HepG2 (cell line): ENCODE data around the gene PMM2. TPM values are rescaled to one million over a fixed set of nuclear protein-coding genes. Genes with fewer than 3 reads are reported as not detected.

Experiments used
- BORCS8-MEF2B ChIP-seq: sonication (generic); formaldehyde crosslinking; IDR thresholded peaks from 2 replicates; pipeline ENCODE4 v1.8.0; 2022; ENCODE audit warnings: mild to moderate bottlenecking, missing genetic modification reagents
- DNMT3B ChIP-seq: conservative IDR thresholded peaks from 2 replicates; pipeline ENCODE4 v1.6.1; 2016; ENCODE audit warnings: missing biosample characterization, control low read depth
- HCFC1 ChIP-seq: fragments of 150-350 bp; IDR thresholded peaks from 2 replicates; pipeline ENCODE4 v1.6.1; 2014; ENCODE audit warnings: low read depth, low read length
- KDM6A ChIP-seq: IDR thresholded peaks from 2 replicates; pipeline ENCODE4 v1.6.1; 2016; ENCODE audit warnings: low read depth
- MXI1 ChIP-seq: IDR thresholded peaks from 3 replicates; pipeline ENCODE4 v1.6.1; 2012; ENCODE audit warnings: low read depth, low read length, inconsistent platforms, borderline replicate concordance
- POGZ ChIP-seq: sonication (generic); formaldehyde crosslinking; IDR thresholded peaks from 2 replicates; pipeline ENCODE4 v1.4.0; 2020; ENCODE audit warnings: mild to moderate bottlenecking, missing genetic modification reagents
- WIZ ChIP-seq: sonication (generic); formaldehyde crosslinking; IDR thresholded peaks from 2 replicates; pipeline ENCODE4 v1.5.1; 2020; ENCODE audit warnings: mild to moderate bottlenecking, missing genetic modification reagents
- ZBTB8A ChIP-seq: sonication (generic); formaldehyde crosslinking; IDR thresholded peaks from 2 replicates; pipeline ENCODE4 v1.4.0; 2020; ENCODE audit warnings: mild to moderate bottlenecking, low read depth, missing genetic modification reagents, borderline replicate concordance
- ZNF24 ChIP-seq: fragments of 450-650 bp; IDR thresholded peaks from 2 replicates; pipeline ENCODE4 v1.6.1; 2017; ENCODE audit warnings: antibody characterized with exemption, mild to moderate bottlenecking
- ZNF510 ChIP-seq: sonication (generic); formaldehyde crosslinking; IDR thresholded peaks from 2 replicates; pipeline ENCODE4 v1.4.0; 2020; ENCODE audit warnings: low read depth, mild to moderate bottlenecking, missing genetic modification reagents
- ZNF703 ChIP-seq: sonication (generic); formaldehyde crosslinking; IDR thresholded peaks from 2 replicates; pipeline ENCODE4 v1.5.1; 2020; ENCODE audit warnings: missing genetic modification reagents, mild to moderate bottlenecking, moderate library complexity, borderline replicate concordance
- polyA plus RNA-seq, 8 experiments: library from polyadenylated mRNA; depleted of rRNA in 3 of 8; stranded (reverse) in 7 of 8; unstranded in 1 of 8; fragments of >200 nt; fragmentation: Illumina TruSeq in 4 of 8; extraction: Trizol in 4 of 8; gene quantifications; 2 replicates each; pipeline versions ENCODE4 v1.2.1 to v1.2.3, GENCODE V29; 2011 to 2016; ENCODE audit warnings: low read depth in 4 of 8, missing spikeins in 1 of 8, mixed read lengths in 1 of 8; ENCODE audit not compliant: insufficient read depth in 1 of 8
- total RNA-seq, 5 experiments: library from RNA; depleted of rRNA; stranded (reverse); fragments of >200 nt; fragmentation: Illumina TruSeq; extraction: Trizol; gene quantifications; 2 replicates each; pipeline ENCODE4 v1.2.3, GENCODE V29; 2016; ENCODE audit warnings: low read depth in 1 of 5
- TF ChIP-seq, protein P1 (sequence below): sonication (generic); formaldehyde crosslinking; IDR thresholded peaks from 2 replicates; pipeline ENCODE4 v1.4.0; 2020; ENCODE audit warnings: missing genetic modification reagents, borderline replicate concordance
- TF ChIP-seq, protein P2 (sequence below): sonication (generic); formaldehyde crosslinking; IDR thresholded peaks from 2 replicates; pipeline ENCODE4 v1.4.0; 2020; ENCODE audit warnings: missing genetic modification reagents
- TF ChIP-seq, protein P3 (sequence below): sonication (generic); formaldehyde crosslinking; IDR thresholded peaks from 2 replicates; pipeline ENCODE4 v1.4.0; 2020; ENCODE audit warnings: missing genetic modification reagents, low read depth, mild to moderate bottlenecking, borderline replicate concordance
- TF ChIP-seq, protein P4 (sequence below): sonication (generic); formaldehyde crosslinking; IDR thresholded peaks from 2 replicates; pipeline ENCODE4 v1.4.0; 2020; ENCODE audit warnings: mild to moderate bottlenecking, missing genetic modification reagents
- TF ChIP-seq, protein P5 (sequence below): sonication (generic); formaldehyde crosslinking; IDR thresholded peaks from 2 replicates; pipeline ENCODE4 v1.5.0; 2020; ENCODE audit warnings: mild to moderate bottlenecking, missing genetic modification reagents
- TF ChIP-seq, protein P6 (sequence below): sonication (generic); formaldehyde crosslinking; IDR thresholded peaks from 2 replicates; pipeline ENCODE4 v1.4.0; 2020; ENCODE audit warnings: mild to moderate bottlenecking, missing genetic modification reagents
- TF ChIP-seq, protein P7 (sequence below): sonication (generic); formaldehyde crosslinking; IDR thresholded peaks from 2 replicates; pipeline ENCODE4 v1.4.0; 2020; ENCODE audit warnings: missing genetic modification reagents, mild to moderate bottlenecking, borderline replicate concordance

Gene PMM2
- total and polyA plus RNA-seq, 2 of the 13 experiments (the other 11 are each of a cell fraction or from before 2014, with no cell fraction given), result 52.2 to 93.7 TPM

DNA sequence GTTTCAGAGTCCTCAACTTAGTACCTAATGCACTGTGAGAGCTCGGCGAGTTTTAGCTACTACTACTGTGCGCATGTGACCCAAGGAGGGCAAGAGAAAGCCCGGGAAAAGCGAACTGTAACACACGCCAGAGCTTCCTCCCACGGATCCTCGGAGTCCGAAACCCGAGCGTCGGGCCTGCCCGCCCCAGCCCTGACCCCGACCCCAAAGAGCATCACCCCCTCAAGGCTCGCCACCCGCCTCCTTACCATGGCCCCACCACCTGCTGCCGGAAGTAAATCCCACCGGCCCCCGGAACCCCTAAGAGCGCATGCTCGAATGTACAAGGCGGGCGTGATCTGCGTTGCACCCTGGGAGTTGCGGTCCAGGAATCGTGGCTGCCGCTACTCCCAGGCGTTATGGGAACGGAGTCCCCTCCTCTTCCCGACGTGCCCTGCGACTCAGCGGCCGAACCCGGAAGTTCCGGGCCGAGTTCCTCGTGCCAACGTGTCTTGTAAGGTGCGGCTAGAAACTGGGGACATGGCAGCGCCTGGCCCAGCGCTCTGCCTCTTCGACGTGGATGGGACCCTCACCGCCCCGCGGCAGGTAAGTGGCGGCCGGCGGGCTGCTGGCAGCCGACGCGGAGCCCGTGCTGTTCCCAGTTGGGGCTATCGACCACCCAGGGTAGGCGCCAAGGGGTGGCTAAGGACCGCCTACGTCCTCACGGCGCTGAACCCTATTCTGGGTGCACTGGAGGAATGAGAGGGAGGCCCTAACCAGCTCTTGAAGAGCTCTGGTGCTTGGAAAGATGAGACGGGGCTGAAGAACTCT lies at the start of gene PMM2, which contains the start of gene TMEM186 (continued):
- TF ChIP-seq, protein P1, sequence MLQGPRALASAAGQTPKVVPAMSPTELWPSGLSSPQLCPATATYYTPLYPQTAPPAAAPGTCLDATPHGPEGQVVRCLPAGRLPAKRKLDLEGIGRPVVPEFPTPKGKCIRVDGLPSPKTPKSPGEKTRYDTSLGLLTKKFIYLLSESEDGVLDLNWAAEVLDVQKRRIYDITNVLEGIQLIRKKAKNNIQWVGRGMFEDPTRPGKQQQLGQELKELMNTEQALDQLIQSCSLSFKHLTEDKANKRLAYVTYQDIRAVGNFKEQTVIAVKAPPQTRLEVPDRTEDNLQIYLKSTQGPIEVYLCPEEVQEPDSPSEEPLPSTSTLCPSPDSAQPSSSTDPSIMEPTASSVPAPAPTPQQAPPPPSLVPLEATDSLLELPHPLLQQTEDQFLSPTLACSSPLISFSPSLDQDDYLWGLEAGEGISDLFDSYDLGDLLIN, result peak; percentile 96
- TF ChIP-seq ZNF24 (peak; percentile 62), BORCS8-MEF2B (CRISPR knock-in tag) (peak; percentile 99), WIZ (CRISPR knock-in tag) (peak; percentile 72), MXI1 (peak; percentile 100), POGZ (CRISPR knock-in tag) (peak; percentile 94), HCFC1 (peak; percentile 92), ZBTB8A (CRISPR knock-in tag) (peak; percentile 71; the same call in 1 of the 2 replicates), ZNF703 (CRISPR knock-in tag) (no peak; the same call in 1 of the 2 replicates), ZNF510 (CRISPR knock-in tag) (no peak; the same call in 1 of the 2 replicates), DNMT3B (CRISPR knock-in tag) (peak; percentile 97), KDM6A (CRISPR knock-in tag) (no peak)
- TF ChIP-seq, protein P2, sequence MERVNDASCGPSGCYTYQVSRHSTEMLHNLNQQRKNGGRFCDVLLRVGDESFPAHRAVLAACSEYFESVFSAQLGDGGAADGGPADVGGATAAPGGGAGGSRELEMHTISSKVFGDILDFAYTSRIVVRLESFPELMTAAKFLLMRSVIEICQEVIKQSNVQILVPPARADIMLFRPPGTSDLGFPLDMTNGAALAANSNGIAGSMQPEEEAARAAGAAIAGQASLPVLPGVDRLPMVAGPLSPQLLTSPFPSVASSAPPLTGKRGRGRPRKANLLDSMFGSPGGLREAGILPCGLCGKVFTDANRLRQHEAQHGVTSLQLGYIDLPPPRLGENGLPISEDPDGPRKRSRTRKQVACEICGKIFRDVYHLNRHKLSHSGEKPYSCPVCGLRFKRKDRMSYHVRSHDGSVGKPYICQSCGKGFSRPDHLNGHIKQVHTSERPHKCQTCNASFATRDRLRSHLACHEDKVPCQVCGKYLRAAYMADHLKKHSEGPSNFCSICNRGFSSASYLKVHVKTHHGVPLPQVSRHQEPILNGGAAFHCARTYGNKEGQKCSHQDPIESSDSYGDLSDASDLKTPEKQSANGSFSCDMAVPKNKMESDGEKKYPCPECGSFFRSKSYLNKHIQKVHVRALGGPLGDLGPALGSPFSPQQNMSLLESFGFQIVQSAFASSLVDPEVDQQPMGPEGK (CRISPR knock-in tag), result peak; percentile 96
- TF ChIP-seq, protein P3, sequence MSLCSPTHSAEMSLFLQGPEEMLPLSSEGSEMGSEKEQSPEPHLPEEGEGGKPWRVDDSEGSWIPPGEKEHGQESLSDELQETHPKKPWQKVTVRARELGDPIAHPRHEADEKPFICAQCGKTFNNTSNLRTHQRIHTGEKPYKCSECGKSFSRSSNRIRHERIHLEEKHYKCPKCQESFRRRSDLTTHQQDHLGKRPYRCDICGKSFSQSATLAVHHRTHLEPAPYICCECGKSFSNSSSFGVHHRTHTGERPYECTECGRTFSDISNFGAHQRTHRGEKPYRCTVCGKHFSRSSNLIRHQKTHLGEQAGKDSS (CRISPR knock-in tag), result peak; percentile 88; the same call in 1 of the 2 replicates
- TF ChIP-seq, protein P4, sequence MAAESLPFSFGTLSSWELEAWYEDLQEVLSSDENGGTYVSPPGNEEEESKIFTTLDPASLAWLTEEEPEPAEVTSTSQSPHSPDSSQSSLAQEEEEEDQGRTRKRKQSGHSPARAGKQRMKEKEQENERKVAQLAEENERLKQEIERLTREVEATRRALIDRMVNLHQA (CRISPR knock-in tag), result no peak
- TF ChIP-seq, protein P5, sequence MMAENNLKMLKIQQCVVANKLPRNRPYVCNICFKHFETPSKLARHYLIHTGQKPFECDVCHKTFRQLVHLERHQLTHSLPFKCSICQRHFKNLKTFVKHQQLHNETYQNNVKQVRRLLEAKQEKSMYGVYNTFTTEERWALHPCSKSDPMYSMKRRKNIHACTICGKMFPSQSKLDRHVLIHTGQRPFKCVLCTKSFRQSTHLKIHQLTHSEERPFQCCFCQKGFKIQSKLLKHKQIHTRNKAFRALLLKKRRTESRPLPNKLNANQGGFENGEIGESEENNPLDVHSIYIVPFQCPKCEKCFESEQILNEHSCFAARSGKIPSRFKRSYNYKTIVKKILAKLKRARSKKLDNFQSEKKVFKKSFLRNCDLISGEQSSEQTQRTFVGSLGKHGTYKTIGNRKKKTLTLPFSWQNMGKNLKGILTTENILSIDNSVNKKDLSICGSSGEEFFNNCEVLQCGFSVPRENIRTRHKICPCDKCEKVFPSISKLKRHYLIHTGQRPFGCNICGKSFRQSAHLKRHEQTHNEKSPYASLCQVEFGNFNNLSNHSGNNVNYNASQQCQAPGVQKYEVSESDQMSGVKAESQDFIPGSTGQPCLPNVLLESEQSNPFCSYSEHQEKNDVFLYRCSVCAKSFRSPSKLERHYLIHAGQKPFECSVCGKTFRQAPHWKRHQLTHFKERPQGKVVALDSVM (CRISPR knock-in tag), result peak; percentile 73
- TF ChIP-seq, protein P6, sequence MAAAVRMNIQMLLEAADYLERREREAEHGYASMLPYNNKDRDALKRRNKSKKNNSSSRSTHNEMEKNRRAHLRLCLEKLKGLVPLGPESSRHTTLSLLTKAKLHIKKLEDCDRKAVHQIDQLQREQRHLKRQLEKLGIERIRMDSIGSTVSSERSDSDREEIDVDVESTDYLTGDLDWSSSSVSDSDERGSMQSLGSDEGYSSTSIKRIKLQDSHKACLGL (CRISPR knock-in tag), result peak; percentile 100
- TF ChIP-seq, protein P7, sequence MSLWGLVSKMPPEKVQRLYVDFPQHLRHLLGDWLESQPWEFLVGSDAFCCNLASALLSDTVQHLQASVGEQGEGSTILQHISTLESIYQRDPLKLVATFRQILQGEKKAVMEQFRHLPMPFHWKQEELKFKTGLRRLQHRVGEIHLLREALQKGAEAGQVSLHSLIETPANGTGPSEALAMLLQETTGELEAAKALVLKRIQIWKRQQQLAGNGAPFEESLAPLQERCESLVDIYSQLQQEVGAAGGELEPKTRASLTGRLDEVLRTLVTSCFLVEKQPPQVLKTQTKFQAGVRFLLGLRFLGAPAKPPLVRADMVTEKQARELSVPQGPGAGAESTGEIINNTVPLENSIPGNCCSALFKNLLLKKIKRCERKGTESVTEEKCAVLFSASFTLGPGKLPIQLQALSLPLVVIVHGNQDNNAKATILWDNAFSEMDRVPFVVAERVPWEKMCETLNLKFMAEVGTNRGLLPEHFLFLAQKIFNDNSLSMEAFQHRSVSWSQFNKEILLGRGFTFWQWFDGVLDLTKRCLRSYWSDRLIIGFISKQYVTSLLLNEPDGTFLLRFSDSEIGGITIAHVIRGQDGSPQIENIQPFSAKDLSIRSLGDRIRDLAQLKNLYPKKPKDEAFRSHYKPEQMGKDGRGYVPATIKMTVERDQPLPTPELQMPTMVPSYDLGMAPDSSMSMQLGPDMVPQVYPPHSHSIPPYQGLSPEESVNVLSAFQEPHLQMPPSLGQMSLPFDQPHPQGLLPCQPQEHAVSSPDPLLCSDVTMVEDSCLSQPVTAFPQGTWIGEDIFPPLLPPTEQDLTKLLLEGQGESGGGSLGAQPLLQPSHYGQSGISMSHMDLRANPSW (CRISPR knock-in tag), result peak; percentile 98; the same call in 1 of the 2 replicates
